CD1c-positive myeloid dendritic cell (primary cell): Measurements from ENCODE around the gene PTPRO.

Experiments
- DNase-seq: peaks from one replicate; pipeline ENCODE4 v3.0.0-alpha.2; 2016; ENCODE audit errors: extremely low spot score

PTPRO gene

GRCh38 chr12:15446807-15447206, 124.5 kb downstream of the PTPRO start:
- DNase-seq, result no peak

GRCh38 chr12:15453613-15454012, 131.3 kb downstream of the PTPRO start:
- DNase-seq, result peak; percentile 40

GRCh38 chr12:15458008-15458407, 135.7 kb downstream of the PTPRO start:
- no peak for DNase-seq

DNA sequence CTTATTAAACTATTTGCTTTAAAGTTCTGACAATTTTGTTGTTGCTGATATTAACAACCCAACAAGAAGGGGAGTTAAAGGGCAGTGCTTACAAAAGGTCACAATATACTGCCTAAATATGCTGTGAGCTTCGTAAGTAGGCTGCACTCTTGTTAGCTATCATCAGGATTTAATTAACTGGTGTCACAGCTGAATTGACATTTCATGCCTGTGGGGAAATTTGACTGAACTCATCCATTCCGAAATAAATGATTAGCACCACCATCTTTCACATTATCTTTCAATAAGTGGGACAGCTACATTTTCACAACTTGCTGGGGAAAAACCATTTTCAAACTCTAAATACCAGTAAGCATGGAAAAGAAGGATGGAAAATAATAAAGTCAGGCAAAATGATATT, 146.6 kb downstream of the PTPRO start:
- DNase-seq, result no peak

DNA sequence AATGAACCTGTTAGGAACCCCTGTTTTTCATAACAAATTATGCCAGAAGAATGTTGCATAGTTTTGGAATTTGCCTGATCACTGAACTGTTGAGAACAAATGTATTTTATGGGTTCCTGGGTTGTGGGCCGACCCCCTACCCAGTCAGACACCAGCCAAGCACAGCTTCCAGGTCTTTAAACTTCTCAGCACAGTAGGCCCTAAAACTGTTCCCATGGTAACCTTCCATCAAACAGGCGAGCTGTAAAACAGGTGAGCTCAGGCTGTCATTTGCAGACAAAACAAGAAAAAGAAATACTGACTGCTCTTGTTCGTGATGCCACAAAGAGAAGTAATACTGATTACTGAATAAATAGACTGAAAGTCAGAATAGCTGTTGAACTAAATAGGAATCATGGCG, 147.0 kb downstream of the PTPRO start:
- DNase-seq, result no peak

- no peak for DNase-seq
These were observed 149.7 kb downstream of the PTPRO start for GRCh38 chr12:15472036-15472435.

- DNase-seq, result no peak
These were observed 152.5 kb downstream of the PTPRO start for GRCh38 chr12:15474766-15475165.

DNA sequence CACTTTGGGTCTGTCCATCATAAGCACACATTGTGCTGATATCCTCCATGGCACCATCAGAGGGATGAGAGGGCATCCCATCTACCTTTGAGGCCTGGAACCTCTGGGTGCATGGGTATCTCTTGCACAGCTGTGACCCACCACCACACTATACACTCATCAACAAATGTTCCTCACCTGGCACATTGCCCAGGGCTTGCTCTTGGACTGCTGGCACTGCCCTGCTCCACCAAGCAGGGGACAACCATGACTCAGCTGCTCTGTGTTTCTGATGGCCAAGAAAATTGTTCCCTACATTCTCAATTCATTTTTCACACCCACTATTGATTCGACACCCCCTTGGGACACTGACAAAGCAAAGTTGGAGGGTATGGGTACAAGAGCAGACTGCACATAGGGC, 155.5 kb downstream of the PTPRO start:
- DNase-seq, result no peak

DNA sequence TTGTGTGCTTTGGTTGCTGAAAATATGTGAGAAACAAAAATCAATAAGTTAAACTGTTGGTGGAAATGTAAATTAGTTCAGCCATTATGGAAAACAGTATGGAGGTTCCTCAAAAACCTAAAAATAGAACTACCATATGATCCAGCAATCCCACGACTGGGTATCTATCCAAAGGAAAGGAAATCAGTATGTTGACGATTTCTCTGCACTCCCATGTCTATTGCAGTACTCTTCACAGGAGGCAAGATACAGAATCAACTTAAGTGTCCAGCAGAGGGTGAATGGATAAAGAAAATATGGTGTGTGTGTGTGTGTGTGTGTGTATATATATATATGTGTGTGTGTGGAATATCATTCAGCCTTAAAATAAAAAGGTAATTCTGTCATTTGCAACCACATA, 159.5 kb downstream of the PTPRO start:
- DNase-seq, result no peak

- no peak for DNase-seq
These were observed 163.2 kb downstream of the PTPRO start for GRCh38 chr12:15485466-15485865.

DNA sequence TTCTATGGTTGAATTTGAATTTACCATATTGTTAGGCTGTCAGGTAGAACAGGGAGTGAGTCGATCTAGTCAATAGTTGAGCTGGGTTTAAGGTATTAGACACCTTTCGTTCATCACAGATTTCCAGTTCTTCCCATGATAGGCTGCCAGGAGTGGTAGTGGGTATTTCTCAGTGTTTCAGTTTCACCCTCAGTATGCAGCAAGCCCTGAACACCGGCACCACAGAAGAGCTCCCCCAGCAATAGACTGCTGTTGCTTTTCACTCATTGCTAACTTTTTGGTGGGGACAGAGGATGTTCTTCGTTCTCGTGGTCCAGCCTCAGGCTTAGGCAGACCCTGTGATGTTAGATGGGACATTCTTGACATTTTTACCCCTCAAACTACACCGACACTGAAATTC, 164.6 kb downstream of the PTPRO start:
- DNase-seq, result no peak

- DNase-seq, result no peak
These were observed 166.2 kb downstream of the PTPRO start for GRCh38 chr12:15488481-15488880.

DNA sequence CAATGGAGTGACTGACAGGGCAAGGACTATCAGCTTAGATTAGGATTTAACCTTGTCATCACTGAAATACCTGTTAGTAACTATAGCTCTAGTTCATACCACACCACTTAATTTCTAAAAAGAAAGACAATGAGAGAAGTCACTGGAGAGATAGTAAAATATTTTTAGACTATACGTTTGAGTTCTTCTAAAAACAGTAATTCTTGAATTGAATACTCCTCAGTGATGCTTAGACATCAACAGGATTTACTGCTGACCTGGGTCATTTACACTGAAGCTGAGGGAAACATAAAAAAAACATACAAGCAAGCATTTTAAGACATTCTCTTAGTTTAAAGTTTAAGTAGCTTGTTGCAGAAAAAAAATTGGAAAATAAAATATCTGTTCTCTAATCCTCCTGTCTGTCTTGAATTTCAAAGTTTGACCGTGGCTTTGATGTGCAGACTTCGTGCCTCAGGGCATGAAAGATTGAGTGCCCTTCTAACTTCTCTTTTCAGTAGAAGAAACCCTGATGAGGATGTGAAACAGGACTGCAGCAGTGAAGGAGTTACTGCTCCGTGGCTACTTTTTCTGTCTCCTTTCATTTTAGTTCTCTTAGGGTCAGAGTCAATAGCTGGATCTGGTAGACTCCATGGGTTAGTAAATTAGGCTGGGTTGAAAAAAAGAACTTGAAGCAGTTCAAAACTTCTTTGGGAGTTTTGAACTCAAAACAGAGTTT, 172.2 kb downstream of the PTPRO start:
- peak; percentile 63 for DNase-seq

GRCh38 chr12:15495746-15496145, 173.4 kb downstream of the PTPRO start:
- no peak for DNase-seq

DNA sequence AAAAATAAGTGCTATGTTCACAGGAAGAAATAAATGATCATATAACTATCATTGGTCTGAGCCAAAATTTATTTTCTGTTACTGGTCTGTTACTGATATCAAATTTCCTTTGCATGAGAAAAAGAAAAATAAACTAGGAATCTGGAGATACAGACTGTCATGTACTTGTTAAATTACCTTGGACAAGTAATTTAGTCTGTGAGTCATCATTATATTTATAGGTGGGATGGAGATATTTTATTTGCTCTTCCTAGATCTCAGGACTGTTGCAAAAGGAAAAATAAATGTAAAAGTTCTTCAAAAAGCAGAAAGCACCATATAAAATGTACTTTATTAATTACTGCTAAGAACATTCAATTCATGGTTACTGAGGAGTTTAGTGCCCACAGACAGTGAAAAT, 174.4 kb downstream of the PTPRO start:
- no peak for DNase-seq

DNA sequence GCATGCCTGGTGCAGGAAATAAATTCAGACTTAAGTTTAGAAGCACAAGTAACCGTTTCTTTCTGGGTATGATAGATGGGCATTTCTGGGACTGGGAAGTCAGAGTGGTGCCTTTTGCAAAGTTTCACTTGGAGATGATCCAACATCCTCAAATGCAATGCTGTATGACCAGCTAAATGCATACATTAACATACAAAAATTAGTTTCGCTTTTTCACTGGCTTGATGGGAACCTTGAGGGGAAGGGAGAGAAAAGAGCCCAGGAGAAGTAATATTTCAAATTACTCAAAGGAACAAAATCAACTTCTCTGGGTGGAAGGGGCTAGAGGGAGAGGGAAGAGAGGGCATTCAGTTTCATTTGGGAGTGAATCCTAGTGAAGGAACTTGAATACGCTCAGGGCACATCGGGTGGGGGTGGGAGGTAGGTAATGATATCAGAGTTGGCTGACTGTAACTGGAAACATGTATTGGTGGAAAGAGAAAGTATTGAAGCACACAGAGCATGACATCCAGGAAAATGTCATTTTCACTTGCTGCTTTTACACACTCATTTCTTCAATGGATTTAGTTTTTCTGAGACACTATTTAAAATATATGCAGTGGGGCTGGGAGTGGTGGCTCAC, 175.5 kb downstream of the PTPRO start:
- DNase-seq, result peak; percentile 56

DNA sequence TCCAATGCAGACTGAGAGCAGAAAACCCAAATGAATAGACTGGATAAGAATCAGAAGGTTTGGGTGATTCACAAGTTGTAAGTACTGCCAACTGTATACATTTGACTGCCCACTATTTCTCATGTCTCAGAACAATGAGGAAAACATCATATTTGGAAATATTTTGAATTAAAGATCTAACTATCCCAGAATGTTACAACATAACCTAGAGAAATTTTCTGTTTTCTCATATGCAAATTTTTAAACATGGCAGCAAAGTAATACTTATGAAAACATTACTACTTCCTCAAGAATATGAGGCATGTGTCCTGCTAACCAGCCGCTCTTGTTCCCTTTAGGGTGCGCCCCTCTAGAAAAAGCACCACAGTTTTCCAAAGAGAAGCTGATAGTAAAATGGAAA, 179.9 kb downstream of the PTPRO start:
- DNase-seq, result no peak

GRCh38 chr12:15505616-15506015, 183.3 kb downstream of the PTPRO start:
- DNase-seq, result no peak

- DNase-seq, result no peak
These were observed 192.7 kb downstream of the PTPRO start for GRCh38 chr12:15515010-15515409.

GRCh38 chr12:15520083-15520482, 197.8 kb downstream of the PTPRO start:
- no peak for DNase-seq

GRCh38 chr12:15520844-15521243, 198.5 kb downstream of the PTPRO start:
- peak; percentile 36 for DNase-seq

DNA sequence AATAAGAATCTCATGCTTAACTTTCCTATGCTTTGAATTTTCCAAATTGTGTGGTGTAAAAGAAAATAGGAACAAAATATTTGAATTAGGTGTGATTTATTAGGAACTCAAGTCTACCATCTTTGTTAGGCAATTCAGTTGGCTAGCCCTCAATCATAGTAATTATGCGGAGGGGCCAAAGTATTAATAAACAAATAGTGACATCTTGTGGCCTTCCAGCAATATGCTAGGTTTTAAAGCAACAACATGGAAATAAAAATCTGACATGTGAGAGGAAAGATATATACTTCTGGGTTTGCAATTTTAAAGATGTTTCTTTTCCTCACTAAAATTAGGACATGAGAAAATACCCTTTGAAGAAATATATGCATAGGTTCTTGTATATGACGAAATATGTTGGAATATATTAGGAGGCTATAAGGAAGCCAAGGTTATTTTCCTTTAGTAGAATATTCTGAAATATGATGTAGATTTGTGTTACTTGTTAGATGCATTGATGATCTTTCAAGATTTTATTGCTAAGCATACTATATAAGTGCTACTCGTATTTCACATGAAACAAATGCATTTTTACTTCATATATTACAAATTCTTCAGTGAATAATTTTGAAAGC, 200.4 kb downstream of the PTPRO start:
- DNase-seq, result peak; percentile 79

- DNase-seq, result no peak
These were observed 203.1 kb downstream of the PTPRO start for GRCh38 chr12:15525441-15525840.
